ENCODE measurements around the gene SMAP1.

The SMAP1 gene

GRCh38 chr6:70843328-70843918, 175.7 kb downstream of the SMAP1 start:
- Histone ChIP-seq H2AFZ (ENCODE audit: low read depth, low read length) (no peak overlapping the region), H3K79me2 (ENCODE audit: insufficient read depth, low read length) (no peaks in the 10 kb centered on the region), H3K9ac (ENCODE audit: low read depth, low read length) (no peak overlapping the region), H3K36me3 (ENCODE audit: insufficient read depth, low read length) (peaks cover 14% of the 10 kb centered on the region; the same call in 1 of the 2 replicates), H3K27ac (ENCODE audit: low read length) (no peak overlapping the region), H3K9me3 (ENCODE audit: insufficient read depth, low read length, severe bottlenecking) (no peaks in the 10 kb centered on the region), H3K4me1 (ENCODE audit: insufficient read depth, low read length) (no peaks in the 10 kb centered on the region), H3K4me2 (ENCODE audit: insufficient read depth, low read length) (no peak overlapping the region), H3K4me3 (ENCODE audit: low read depth in 1 of 2, low read length in 2 of 2) (no peak overlapping the region), H3K27me3 (ENCODE audit: insufficient read depth, low read length, poor library complexity) (no peaks in the 10 kb centered on the region), H4K20me1 (ENCODE audit: insufficient read depth, low read length) (no peaks in the 10 kb centered on the region)
- TF ChIP-seq CTCF (IDR thresholded peaks at IDR 0.05; ENCODE audit: borderline replicate concordance, extremely low read depth, low read length, poor library complexity, severe bottlenecking), result no peak
- TF ChIP-seq EZH2 (IDR thresholded peaks at IDR 0.05; ENCODE audit: borderline replicate concordance, low read depth, low read length, severe bottlenecking), result no peak
- no peak for DNase-seq
- no peak for ATAC-seq (ENCODE audit: insufficient read depth, low read depth)

GRCh38 chr6:70844301-70844700, 176.6 kb downstream of the SMAP1 start:
- TF ChIP-seq CTCF (IDR thresholded peaks at IDR 0.05; ENCODE audit: borderline replicate concordance, extremely low read depth, low read length, poor library complexity, severe bottlenecking) (no peak), EZH2 (IDR thresholded peaks at IDR 0.05; ENCODE audit: borderline replicate concordance, low read depth, low read length, severe bottlenecking) (no peak)

GRCh38 chr6:70846207-70846835, 178.6 kb downstream of the SMAP1 start:
- Histone ChIP-seq H4K20me1 (ENCODE audit: insufficient read depth, low read length) (no peaks in the 10 kb centered on the region), H3K4me1 (ENCODE audit: insufficient read depth, low read length) (no peaks in the 10 kb centered on the region), H3K4me2 (ENCODE audit: insufficient read depth, low read length) (no peak overlapping the region), H3K9me3 (ENCODE audit: insufficient read depth, low read length, severe bottlenecking) (no peaks in the 10 kb centered on the region), H3K4me3 (ENCODE audit: low read depth in 1 of 2, low read length in 2 of 2) (no peak overlapping the region), H3K27ac (ENCODE audit: low read length) (no peak overlapping the region), H3K9ac (ENCODE audit: low read depth, low read length) (no peak overlapping the region), H3K36me3 (ENCODE audit: insufficient read depth, low read length) (peaks cover 13% of the 10 kb centered on the region; the same call in 1 of the 2 replicates), H3K79me2 (ENCODE audit: insufficient read depth, low read length) (no peaks in the 10 kb centered on the region), H2AFZ (ENCODE audit: low read depth, low read length) (no peak overlapping the region), H3K27me3 (ENCODE audit: insufficient read depth, low read length, poor library complexity) (no peaks in the 10 kb centered on the region)
- DNase-seq, result no peak
- no peak for ATAC-seq (ENCODE audit: insufficient read depth, low read depth)
- TF ChIP-seq EZH2 (IDR thresholded peaks at IDR 0.05; ENCODE audit: borderline replicate concordance, low read depth, low read length, severe bottlenecking), result no peak
- TF ChIP-seq CTCF (IDR thresholded peaks at IDR 0.05; ENCODE audit: borderline replicate concordance, extremely low read depth, low read length, poor library complexity, severe bottlenecking), result no peak

More at GRCh38 chr6:70844301-70844700, 176.6 kb downstream of the SMAP1 start:
- H3K4me3 ChIP-seq (ENCODE audit: low read depth in 1 of 2, low read length in 2 of 2), result no peak overlapping the region
- H3K36me3 ChIP-seq (ENCODE audit: insufficient read depth, low read length), result peaks cover 13% of the 10 kb centered on the region; the same call in 1 of the 2 replicates
- ATAC-seq (ENCODE audit: insufficient read depth, low read depth) (no peak), DNase-seq (no peak)
- no peak overlapping the region for H3K4me2 ChIP-seq (ENCODE audit: insufficient read depth, low read length)
- no peaks in the 10 kb centered on the region for H3K4me1 ChIP-seq (ENCODE audit: insufficient read depth, low read length)
- no peaks in the 10 kb centered on the region for H3K27me3 ChIP-seq (ENCODE audit: insufficient read depth, low read length, poor library complexity)
- H4K20me1 ChIP-seq (ENCODE audit: insufficient read depth, low read length), result no peaks in the 10 kb centered on the region
- H3K9ac ChIP-seq (ENCODE audit: low read depth, low read length), result no peak overlapping the region
- no peak overlapping the region for H2AFZ ChIP-seq (ENCODE audit: low read depth, low read length)
- no peaks in the 10 kb centered on the region for H3K79me2 ChIP-seq (ENCODE audit: insufficient read depth, low read length)
- H3K27ac ChIP-seq (ENCODE audit: low read length), result no peak overlapping the region
- no peaks in the 10 kb centered on the region for H3K9me3 ChIP-seq (ENCODE audit: insufficient read depth, low read length, severe bottlenecking)

Measured in DND-41 (cell line).